Erythroblast (primary cell): ENCODE data around the gene ZNF550.

Experiments used
- DNase-seq, 2 experiments: peaks; one replicate each; lab custom pipeline; 2025; lab: John Stamatoyannopoulos, UW
- GATA1 ChIP-seq: IDR thresholded peaks from 2 replicates; pipeline ENCODE4 v1.6.1; 2011; ENCODE audit warnings: low read depth, mild to moderate bottlenecking, control low read depth, low read length, moderate library complexity
- POLR2A ChIP-seq: IDR thresholded peaks from 2 replicates; pipeline ENCODE4 v1.6.1; 2011; ENCODE audit warnings: mild to moderate bottlenecking, low read length

Gene ZNF550

GRCh38 chr19:57559404-57560025 is at the start of gene ZNF550:
TSS of gene ZNF550 (minus strand) at chr19:57559863. CDS start at chr19:57559682, 181 bp downstream.
- TF ChIP-seq POLR2A (peak; percentile 68), GATA1 (no peak)
- DNase-seq, result peak; percentile 92 to 93

GRCh38 chr19:57606931-57607330 is 47.3 kb upstream of the ZNF550 start:
- peak in 1 of 2 experiments; percentile 23 for DNase-seq
- no peak for TF ChIP-seq POLR2A
- TF ChIP-seq GATA1, result no peak

GRCh38 chr19:57599761-57600383 is 40.2 kb upstream of the ZNF550 start, which contains the start of gene ZNF530:
TSS of gene ZNF530 (plus strand) at chr19:57599885. CDS start at chr19:57604346, 4,461 bp downstream.
- peak; percentile 94 for DNase-seq

GRCh38 chr19:57599377-57599760 is 39.7 kb upstream of the ZNF550 start:
- TF ChIP-seq GATA1 (no peak), POLR2A (no peak)
- DNase-seq, result no peak

More at GRCh38 chr19:57599761-57600383, 40.2 kb upstream of the ZNF550 start, which contains the start of gene ZNF530:
- peak; percentile 52 for TF ChIP-seq POLR2A
- TF ChIP-seq GATA1, result no peak

- TF ChIP-seq GATA1 (no peak), POLR2A (no peak)
- no peak for DNase-seq
Observed at GRCh38 chr19:57587529-57587928, 27.9 kb upstream of the ZNF550 start.

- TF ChIP-seq GATA1 (no peak), POLR2A (peak; percentile 62)
- DNase-seq, result peak; percentile 88 to 92
Observed at GRCh38 chr19:57583521-57584416, 24.1 kb upstream of the ZNF550 start, which contains the start of gene ZIK1. TSS of gene ZIK1 (plus strand) at chr19:57584145. CDS start at chr19:57584357, 212 bp downstream.

- TF ChIP-seq GATA1, result no peak
- no peak for TF ChIP-seq POLR2A
- DNase-seq, result no peak
Observed at GRCh38 chr19:57583104-57583520, 23.4 kb upstream of the ZNF550 start.

- TF ChIP-seq POLR2A, result peak; percentile 50
- TF ChIP-seq GATA1, result no peak
- DNase-seq, result peak; percentile 98 to 99
Observed at GRCh38 chr19:57578487-57579205, 19.0 kb upstream of the ZNF550 start, which contains the start of gene ZNF416. TSS of gene ZNF416 (minus strand) at chr19:57578911. CDS start at chr19:57578704, 207 bp downstream.

GRCh38 chr19:57576661-57577060 is 17.0 kb upstream of the ZNF550 start:
- TF ChIP-seq POLR2A (no peak), GATA1 (no peak)

GRCh38 chr19:57572415-57572947 is 12.8 kb upstream of the ZNF550 start:
- no peak for DNase-seq
- no peak for TF ChIP-seq GATA1
- no peak for TF ChIP-seq POLR2A

More at GRCh38 chr19:57576661-57577060, 17.0 kb upstream of the ZNF550 start:
- no peak for DNase-seq

GRCh38 chr19:57570707-57571106 is 11.0 kb upstream of the ZNF550 start:
- TF ChIP-seq POLR2A (no peak), GATA1 (no peak)
- DNase-seq, result no peak
